ENCODE measurements around the gene LRP1.

The LRP1 gene

DNA sequence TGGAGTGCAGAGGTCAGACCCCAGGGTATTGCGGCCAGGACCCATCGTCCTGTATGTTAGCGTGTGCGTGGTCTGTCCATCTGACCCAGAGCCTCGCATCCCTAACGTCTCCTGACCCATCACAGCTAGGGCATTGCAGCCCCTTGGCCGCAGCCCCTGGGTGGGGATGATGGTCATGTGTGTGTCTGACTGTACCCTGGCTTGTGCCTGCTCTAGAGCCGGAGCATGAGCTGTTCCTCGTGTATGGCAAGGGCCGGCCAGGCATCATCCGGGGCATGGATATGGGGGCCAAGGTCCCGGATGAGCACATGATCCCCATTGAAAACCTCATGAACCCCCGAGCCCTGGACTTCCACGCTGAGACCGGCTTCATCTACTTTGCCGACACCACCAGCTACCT, 29.9 kb downstream of the LRP1 start:
- H3K27me3 Mint-ChIP-seq (ENCODE audit: low read depth) = no peaks in the 10 kb centered on the region
- no peaks in the 10 kb centered on the region for H3K9me3 Mint-ChIP-seq
- H3K4me3 Mint-ChIP-seq = no peak overlapping the region
- no peak for DNase-seq (ENCODE audit: low spot score)
- no peak overlapping the region for H3K27ac Mint-ChIP-seq
- no peaks in the 10 kb centered on the region for H3K36me3 Mint-ChIP-seq (ENCODE audit: low read depth)
- peaks cover 7% of the 10 kb centered on the region for H3K4me1 Mint-ChIP-seq (ENCODE audit: low read depth)

DNA sequence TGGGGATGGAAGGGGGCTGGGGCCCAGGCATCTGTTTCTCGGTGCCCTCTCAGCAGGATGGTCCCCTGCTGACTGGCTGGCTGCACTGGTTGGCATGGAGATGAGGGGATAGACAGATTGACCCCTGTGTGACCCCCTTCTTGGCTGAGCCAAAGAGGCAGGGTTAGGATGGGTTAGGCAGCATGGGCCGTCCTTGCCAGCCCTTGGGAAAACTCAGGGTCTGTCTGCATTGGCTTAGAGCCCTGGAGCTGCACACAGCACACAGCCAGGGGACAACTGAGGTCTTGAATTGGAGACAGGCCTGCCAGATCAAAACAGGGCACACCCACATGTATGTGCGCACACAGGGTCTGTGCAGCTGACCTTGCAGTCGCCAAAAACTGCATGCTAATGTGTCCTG, 30.4 kb downstream of the LRP1 start:
- no peak for DNase-seq (ENCODE audit: low spot score)
- Mint-ChIP-seq H3K4me1 (ENCODE audit: low read depth) (peaks cover 7% of the 10 kb centered on the region), H3K4me3 (no peak overlapping the region), H3K27me3 (ENCODE audit: low read depth) (no peaks in the 10 kb centered on the region), H3K36me3 (ENCODE audit: low read depth) (no peaks in the 10 kb centered on the region), H3K9me3 (no peaks in the 10 kb centered on the region), H3K27ac (no peak overlapping the region)

DNA sequence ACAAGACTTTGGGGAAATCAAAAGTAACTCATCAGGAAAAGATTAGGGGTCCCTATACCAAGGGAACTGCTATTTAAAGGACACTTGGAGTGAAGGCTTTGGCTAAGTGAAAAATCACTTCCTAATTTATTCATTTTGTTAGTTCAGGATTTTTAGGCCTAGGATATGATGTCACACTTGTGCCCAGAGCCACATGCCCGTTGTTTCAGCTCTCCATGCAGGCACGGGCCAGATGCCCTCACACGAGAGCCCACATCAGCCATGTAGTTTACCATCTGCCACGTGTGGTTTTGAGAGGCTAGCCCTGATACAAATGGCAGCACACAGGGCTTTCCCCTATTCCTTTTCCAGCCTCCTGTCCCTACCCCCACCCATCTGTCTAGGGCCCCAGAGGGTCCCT, 31.0 kb downstream of the LRP1 start:
- no peak overlapping the region for H3K27ac Mint-ChIP-seq
- no peaks in the 10 kb centered on the region for H3K36me3 Mint-ChIP-seq (ENCODE audit: low read depth)
- no peak for DNase-seq (ENCODE audit: low spot score)
- H3K27me3 Mint-ChIP-seq (ENCODE audit: low read depth) = no peaks in the 10 kb centered on the region
- no peak overlapping the region for H3K4me3 Mint-ChIP-seq
- H3K4me1 Mint-ChIP-seq (ENCODE audit: low read depth) = peaks cover 7% of the 10 kb centered on the region
- H3K9me3 Mint-ChIP-seq = no peaks in the 10 kb centered on the region

DNA sequence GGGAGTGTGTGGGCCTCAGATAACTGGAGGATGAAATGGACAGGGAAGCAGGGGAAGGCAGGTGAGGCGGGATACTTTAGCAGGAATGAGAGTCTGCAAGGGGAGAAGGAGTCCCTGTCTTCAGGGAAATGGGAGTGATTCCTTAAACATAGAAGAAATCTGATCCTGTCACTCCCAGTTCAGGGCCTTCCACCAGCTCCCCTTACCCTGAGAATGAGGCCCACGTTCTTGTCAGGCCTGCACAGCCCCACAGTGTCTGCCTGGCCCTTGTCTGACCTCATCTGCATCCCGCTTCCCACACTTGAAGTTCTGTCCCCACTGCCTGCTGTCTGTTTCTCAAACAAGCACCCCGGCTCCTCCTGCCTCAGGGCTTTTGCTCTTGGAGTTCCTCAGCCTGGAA, 31.8 kb downstream of the LRP1 start:
- H3K4me1 Mint-ChIP-seq (ENCODE audit: low read depth) = peaks cover 7% of the 10 kb centered on the region
- H3K9me3 Mint-ChIP-seq = no peaks in the 10 kb centered on the region
- no peak for DNase-seq (ENCODE audit: low spot score)
- no peaks in the 10 kb centered on the region for H3K27me3 Mint-ChIP-seq (ENCODE audit: low read depth)
- no peak overlapping the region for H3K4me3 Mint-ChIP-seq
- no peaks in the 10 kb centered on the region for H3K36me3 Mint-ChIP-seq (ENCODE audit: low read depth)
- no peak overlapping the region for H3K27ac Mint-ChIP-seq

DNA sequence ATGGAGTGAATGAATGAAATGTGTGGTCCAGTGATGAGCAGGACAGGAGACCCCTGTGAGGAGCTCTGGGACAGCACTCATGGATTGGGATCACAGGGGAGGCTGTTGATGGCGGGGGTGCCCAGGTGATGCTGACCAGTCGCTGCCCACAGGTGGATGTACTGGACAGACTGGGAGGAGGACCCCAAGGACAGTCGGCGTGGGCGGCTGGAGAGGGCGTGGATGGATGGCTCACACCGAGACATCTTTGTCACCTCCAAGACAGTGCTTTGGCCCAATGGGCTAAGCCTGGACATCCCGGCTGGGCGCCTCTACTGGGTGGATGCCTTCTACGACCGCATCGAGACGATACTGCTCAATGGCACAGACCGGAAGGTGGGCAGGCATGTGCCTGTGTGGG, 32.5 kb downstream of the LRP1 start:
- Mint-ChIP-seq H3K27ac (no peak overlapping the region), H3K9me3 (no peaks in the 10 kb centered on the region), H3K4me3 (no peak overlapping the region), H3K27me3 (ENCODE audit: low read depth) (no peaks in the 10 kb centered on the region), H3K4me1 (ENCODE audit: low read depth) (peaks cover 7% of the 10 kb centered on the region), H3K36me3 (ENCODE audit: low read depth) (no peaks in the 10 kb centered on the region)
- no peak for DNase-seq (ENCODE audit: low spot score)

DNA sequence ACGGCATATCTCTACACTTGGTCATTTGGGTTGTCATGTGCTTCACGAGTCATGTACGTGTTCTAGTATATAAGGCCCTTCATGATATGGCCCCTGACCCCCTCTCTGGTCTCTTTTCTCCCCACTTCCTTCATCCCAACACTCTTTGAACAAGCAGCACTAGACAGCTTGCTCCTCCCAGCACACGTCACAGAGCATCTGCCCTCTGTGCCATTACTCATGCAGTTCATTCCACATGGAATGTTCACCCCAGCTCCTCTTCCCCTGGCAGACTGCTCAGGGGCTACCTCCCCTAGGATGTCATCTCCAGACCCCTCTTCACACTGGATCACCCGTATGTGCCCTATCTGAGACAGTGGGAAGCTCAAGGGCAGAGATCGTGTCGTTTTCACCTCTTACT, 33.2 kb downstream of the LRP1 start:
- no peaks in the 10 kb centered on the region for H3K36me3 Mint-ChIP-seq (ENCODE audit: low read depth)
- no peak overlapping the region for H3K4me3 Mint-ChIP-seq
- H3K27me3 Mint-ChIP-seq (ENCODE audit: low read depth) = no peaks in the 10 kb centered on the region

DNA sequence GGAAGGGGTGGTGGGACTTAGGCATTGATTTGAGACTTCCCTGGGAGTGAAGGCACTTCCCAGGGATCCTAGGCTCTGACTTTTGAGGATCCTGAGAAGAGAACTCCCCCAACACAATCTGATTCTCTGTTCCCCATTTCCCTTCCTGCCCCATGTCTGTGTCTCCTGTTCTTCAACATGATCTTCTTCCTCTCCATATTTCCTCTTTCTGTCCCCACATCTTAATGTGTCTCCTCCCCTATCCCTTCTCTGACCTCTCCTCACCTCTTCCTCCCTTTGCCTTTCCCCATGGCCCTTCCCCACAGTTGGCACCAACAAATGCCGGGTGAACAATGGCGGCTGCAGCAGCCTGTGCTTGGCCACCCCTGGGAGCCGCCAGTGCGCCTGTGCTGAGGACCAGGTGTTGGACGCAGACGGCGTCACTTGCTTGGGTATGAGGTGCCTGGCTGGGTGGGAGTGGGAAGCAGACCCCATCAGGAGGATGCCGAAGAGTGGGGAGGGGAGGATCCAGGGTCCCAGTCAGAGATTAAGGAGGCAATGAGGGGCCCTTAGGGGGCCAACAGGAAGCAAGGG, 34.4 kb downstream of the LRP1 start:
- Mint-ChIP-seq H3K4me3 (no peak overlapping the region), H3K36me3 (ENCODE audit: low read depth) (no peaks in the 10 kb centered on the region), H3K27ac (no peak overlapping the region), H3K9me3 (no peaks in the 10 kb centered on the region), H3K27me3 (ENCODE audit: low read depth) (no peaks in the 10 kb centered on the region), H3K4me1 (ENCODE audit: low read depth) (peaks cover 5% of the 10 kb centered on the region)
- DNase-seq (ENCODE audit: low spot score) = no peak

More for the DNA sequence above, 33.2 kb downstream of the LRP1 start:
- Mint-ChIP-seq H3K9me3 (no peaks in the 10 kb centered on the region), H3K4me1 (ENCODE audit: low read depth) (peaks cover 7% of the 10 kb centered on the region), H3K27ac (no peak overlapping the region)
- no peak for DNase-seq (ENCODE audit: low spot score)

DNA sequence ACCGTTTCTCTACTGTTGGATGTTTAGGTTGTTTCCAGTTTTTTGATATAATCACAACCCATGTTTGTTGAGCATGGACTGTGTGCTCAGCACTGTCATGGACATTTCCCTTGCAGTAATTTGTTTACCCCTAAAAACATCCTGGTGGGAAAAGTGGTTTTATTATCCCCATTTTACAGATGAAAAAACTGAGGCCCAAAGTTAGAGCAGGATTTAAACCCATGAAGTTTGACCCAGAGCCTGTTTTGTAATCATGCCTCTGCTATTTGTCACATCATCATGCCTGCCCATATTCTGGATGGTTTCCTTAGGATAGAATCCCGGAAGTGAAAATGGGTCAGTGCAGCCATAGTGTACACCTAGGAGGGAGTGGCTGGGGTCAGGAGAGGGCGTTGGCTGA, 36.2 kb downstream of the LRP1 start:
- Mint-ChIP-seq H3K27me3 (ENCODE audit: low read depth) (no peaks in the 10 kb centered on the region), H3K27ac (no peak overlapping the region), H3K4me1 (ENCODE audit: low read depth) (no peaks in the 10 kb centered on the region), H3K9me3 (no peaks in the 10 kb centered on the region), H3K4me3 (no peak overlapping the region), H3K36me3 (ENCODE audit: low read depth) (no peaks in the 10 kb centered on the region)
- no peak for DNase-seq (ENCODE audit: low spot score)

DNA sequence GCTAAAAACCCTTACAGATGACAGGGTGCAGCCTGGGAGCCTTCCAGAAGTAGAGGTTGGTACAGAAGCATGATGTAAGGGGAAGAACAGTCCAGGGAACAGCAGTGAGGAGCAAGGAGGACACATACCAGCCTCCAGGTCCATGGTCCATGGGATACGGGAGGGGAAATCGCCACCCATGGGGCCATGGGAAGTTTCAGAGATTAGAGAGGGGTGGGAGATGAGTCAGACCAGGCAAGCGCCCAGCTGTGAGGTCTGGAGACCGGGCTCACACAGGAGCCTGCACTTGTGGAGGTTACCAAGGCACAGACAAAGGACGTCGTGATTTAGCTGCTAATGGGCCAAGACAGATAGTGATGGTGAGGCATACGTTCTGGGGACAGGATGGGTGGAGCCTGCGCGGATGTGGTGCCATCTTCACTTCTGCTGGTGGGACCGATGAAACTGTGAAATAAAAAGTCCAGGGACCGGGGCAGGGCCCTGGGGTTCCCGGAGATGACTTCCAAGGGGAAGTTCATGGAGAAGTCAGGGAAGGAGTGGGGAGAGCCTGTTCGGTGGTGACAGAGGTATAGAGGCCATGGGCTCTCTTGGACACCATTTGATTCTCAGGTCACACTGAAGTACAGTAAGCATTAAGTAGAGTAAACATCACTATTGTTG, 36.8 kb downstream of the LRP1 start:
- no peak overlapping the region for H3K4me3 Mint-ChIP-seq
- H3K27ac Mint-ChIP-seq = no peak overlapping the region
- DNase-seq (ENCODE audit: low spot score) = no peak
- no peaks in the 10 kb centered on the region for H3K36me3 Mint-ChIP-seq (ENCODE audit: low read depth)
- no peaks in the 10 kb centered on the region for H3K9me3 Mint-ChIP-seq
- no peaks in the 10 kb centered on the region for H3K4me1 Mint-ChIP-seq (ENCODE audit: low read depth)
- no peaks in the 10 kb centered on the region for H3K27me3 Mint-ChIP-seq (ENCODE audit: low read depth)

DNA sequence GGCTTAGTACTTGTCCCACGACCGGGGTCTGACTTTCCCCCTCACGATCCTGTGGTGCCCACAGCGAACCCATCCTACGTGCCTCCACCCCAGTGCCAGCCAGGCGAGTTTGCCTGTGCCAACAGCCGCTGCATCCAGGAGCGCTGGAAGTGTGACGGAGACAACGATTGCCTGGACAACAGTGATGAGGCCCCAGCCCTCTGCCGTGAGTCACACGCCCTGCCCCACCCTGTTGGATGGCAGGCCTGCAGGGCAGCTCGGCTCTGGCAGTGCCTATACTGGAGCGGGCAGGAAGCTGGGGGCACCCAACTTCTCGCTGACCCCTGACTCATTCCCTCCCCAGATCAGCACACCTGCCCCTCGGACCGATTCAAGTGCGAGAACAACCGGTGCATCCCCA, 37.5 kb downstream of the LRP1 start:
- H3K9me3 Mint-ChIP-seq = no peaks in the 10 kb centered on the region
- H3K27ac Mint-ChIP-seq = no peak overlapping the region
- H3K4me3 Mint-ChIP-seq = no peak overlapping the region
- H3K36me3 Mint-ChIP-seq (ENCODE audit: low read depth) = no peaks in the 10 kb centered on the region
- H3K27me3 Mint-ChIP-seq (ENCODE audit: low read depth) = no peaks in the 10 kb centered on the region
- H3K4me1 Mint-ChIP-seq (ENCODE audit: low read depth) = no peaks in the 10 kb centered on the region
- DNase-seq (ENCODE audit: low spot score) = no peak

DNA sequence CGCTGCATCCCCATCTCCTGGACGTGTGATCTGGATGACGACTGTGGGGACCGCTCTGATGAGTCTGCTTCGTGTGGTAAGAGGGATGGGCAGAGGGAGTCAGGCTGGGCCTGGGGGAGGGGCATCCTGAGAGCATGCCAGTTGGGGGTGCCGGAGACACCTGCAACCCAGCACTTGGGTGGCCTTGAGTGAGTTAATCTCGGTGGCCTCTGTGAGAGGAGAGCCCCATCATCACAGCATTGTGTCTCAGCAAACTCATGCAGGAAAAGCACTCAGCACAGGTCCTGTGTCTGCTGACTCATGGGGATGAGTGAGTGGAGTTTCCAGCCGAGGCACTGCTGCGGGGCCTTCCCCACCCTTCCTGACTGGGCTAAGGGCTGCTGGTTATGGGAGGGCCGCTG, 38.7 kb downstream of the LRP1 start:
- H3K9me3 Mint-ChIP-seq = no peaks in the 10 kb centered on the region
- no peaks in the 10 kb centered on the region for H3K4me1 Mint-ChIP-seq (ENCODE audit: low read depth)
- H3K36me3 Mint-ChIP-seq (ENCODE audit: low read depth) = no peaks in the 10 kb centered on the region
- peaks cover 6% of the 10 kb centered on the region for H3K27me3 Mint-ChIP-seq (ENCODE audit: low read depth)
- peak; percentile 32 for DNase-seq (ENCODE audit: low spot score)
- no peak overlapping the region for H3K27ac Mint-ChIP-seq
- H3K4me3 Mint-ChIP-seq = no peak overlapping the region

DNA sequence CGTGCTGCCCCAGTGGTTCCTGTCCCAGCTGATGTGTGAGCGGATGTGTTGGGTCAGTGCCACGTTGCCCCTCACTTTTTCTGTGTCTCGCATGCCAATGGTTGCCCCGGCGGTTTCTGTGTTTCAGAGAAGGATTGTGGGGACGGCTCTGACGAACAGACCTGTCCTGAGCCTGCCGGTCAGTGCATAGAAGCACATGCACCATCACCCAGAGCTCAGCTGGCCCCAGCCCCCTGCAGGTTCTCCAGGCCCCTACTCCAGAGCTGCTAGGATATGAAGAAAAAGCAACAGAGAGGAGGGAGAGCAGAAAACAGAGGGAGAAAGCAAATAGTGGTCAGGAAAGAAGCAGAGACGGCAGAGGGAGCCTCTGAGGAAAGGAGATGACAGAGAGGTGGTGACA, 39.8 kb downstream of the LRP1 start:
- Mint-ChIP-seq H3K4me1 (ENCODE audit: low read depth) (no peaks in the 10 kb centered on the region), H3K36me3 (ENCODE audit: low read depth) (no peaks in the 10 kb centered on the region), H3K4me3 (no peak overlapping the region), H3K27me3 (ENCODE audit: low read depth) (peaks cover 6% of the 10 kb centered on the region), H3K9me3 (no peaks in the 10 kb centered on the region), H3K27ac (no peak overlapping the region)
- no peak for DNase-seq (ENCODE audit: low spot score)

DNA sequence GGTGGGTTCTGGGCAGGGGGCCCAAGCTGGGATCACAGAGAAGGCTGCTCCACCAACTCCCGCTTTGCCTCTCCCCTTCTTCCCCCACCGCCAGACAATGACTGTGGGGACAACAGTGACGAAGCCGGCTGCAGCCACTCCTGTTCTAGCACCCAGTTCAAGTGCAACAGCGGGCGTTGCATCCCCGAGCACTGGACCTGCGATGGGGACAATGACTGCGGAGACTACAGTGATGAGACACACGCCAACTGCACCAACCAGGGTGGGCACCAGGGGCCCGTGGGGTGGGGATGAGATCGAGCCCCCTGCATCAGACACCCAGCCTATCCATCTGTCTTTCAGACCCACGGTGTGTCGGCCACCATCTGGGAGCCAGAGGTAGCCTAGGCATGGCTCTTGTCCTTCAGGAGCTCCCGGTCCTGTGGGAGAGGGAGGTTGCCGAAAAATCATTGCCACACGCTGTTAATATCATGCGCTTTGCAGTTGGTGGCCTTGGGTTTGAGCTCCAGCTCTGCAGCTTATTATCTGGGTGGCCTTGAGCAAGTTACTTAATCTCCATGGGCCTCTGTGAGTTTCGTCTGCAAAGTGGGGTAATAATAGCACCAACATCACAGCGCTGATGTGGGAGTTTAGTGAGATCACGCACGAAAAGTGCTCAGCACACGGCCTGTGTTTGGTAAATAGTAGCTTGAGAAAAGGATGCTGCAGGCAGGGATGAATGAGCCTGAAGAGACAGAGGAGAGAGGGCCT, 40.9 kb downstream of the LRP1 start:
- H3K4me1 Mint-ChIP-seq (ENCODE audit: low read depth) = no peaks in the 10 kb centered on the region
- no peaks in the 10 kb centered on the region for H3K9me3 Mint-ChIP-seq
- no peaks in the 10 kb centered on the region for H3K36me3 Mint-ChIP-seq (ENCODE audit: low read depth)
- no peak overlapping the region for H3K4me3 Mint-ChIP-seq
- DNase-seq (ENCODE audit: low spot score) = no peak
- no peak overlapping the region for H3K27ac Mint-ChIP-seq
- peaks cover 6% of the 10 kb centered on the region for H3K27me3 Mint-ChIP-seq (ENCODE audit: low read depth)

DNA sequence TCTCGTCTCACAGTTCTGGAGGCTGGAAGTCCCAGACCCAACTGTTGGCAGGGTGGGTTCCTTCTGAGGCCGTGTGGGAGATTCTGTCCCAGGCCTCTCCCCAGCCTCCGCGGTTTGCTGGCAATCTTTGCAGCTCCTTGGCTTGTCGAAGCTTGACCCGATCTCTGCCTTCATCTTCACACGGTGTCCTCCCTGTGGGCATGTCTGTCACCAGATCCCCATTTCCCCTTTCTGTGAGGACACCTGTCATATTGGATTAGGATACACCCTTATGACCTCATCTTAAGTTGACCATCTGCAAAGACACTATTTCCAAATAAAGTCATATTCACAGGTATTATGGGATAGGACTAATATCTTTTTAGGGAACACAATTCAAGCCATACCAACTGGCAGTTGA, 41.7 kb downstream of the LRP1 start:
- Mint-ChIP-seq H3K4me3 (no peak overlapping the region), H3K9me3 (no peaks in the 10 kb centered on the region), H3K4me1 (ENCODE audit: low read depth) (no peaks in the 10 kb centered on the region), H3K27ac (no peak overlapping the region), H3K27me3 (ENCODE audit: low read depth) (peaks cover 6% of the 10 kb centered on the region), H3K36me3 (ENCODE audit: low read depth) (no peaks in the 10 kb centered on the region)
- DNase-seq (ENCODE audit: low spot score) = no peak
